Naive thymus-derived CD8-positive, alpha-beta T cell (primary cell): ENCODE measurements around the gene CFAP107. TPM values are rescaled to one million over a fixed set of nuclear protein-coding genes. Genes with fewer than 3 reads are reported as not detected.

Experiments
- ATAC-seq, 2 donors: fragments of 150-1000 bp; cut with Tn5 transposase in 1 of 2; sonication (Bioruptor Pico), chemical (Tn5 transposase) in 1 of 2; 1 replicate in 1 of 2; 2 replicates in 1 of 2; pipeline ENCODE4 v1.10.0; 2021; ENCODE audit warnings: mild to moderate bottlenecking in 2 of 2, moderate library complexity in 2 of 2
- POLR2A ChIA-PET: fragments of 350-600 bp; sonication (Branson Sonifier 250); formaldehyde crosslinking; loops from one replicate; lab custom pipeline; 2021; ENCODE audit warnings: antibody characterized with exemption; lab: Charles Lee
- DNase-seq, 10 donors: peaks; one replicate each; pipeline versions ENCODE4 v3.0.0 to v3.0.0-alpha.2; 2020 to 2022
- H3K27ac Mint-ChIP-seq, 10 donors: one replicate each; pipeline ENCODE4 v1.8.0; 2020 to 2022; ENCODE audit warnings: mild to moderate bottlenecking in 10 of 10, mixed read lengths in 10 of 10, moderate library complexity in 4 of 10, inconsistent platforms in 1 of 10
- H3K27me3 Mint-ChIP-seq, 5 donors: one replicate each; pipeline ENCODE4 v1.8.0; 2021 to 2022; ENCODE audit warnings: mixed read lengths in 5 of 5
- H3K36me3 Mint-ChIP-seq, 3 donors: one replicate each; pipeline ENCODE4 v1.8.0; 2020 to 2022; ENCODE audit warnings: mixed read lengths in 3 of 3, mild to moderate bottlenecking in 2 of 3, inconsistent platforms in 1 of 3
- H3K4me1 Mint-ChIP-seq, 4 donors: one replicate each; pipeline ENCODE4 v1.8.0; 2021 to 2022; ENCODE audit warnings: mixed read lengths in 4 of 4
- H3K4me3 Mint-ChIP-seq, 10 donors: one replicate each; pipeline ENCODE4 v1.8.0; 2020 to 2022; ENCODE audit warnings: mild to moderate bottlenecking in 10 of 10, mixed read lengths in 10 of 10, moderate library complexity in 6 of 10, inconsistent platforms in 1 of 10
- H3K9me3 Mint-ChIP-seq, 9 donors: one replicate each; pipeline ENCODE4 v1.8.0; 2020 to 2022; ENCODE audit warnings: mixed read lengths in 9 of 9, mild to moderate bottlenecking in 3 of 9, inconsistent platforms in 1 of 9, moderate library complexity in 1 of 9
- polyA plus RNA-seq, 3 donors: library from polyadenylated mRNA; unstranded; fragments of 300-500 nt; fragmentation: Illumina TruSeq; gene quantifications; one replicate each; pipeline ENCODE4 v1.2.3, GENCODE V29; 2021
- total RNA-seq, 8 experiments: library from RNA in 2 of 8; stranded (reverse) in 2 of 8; gene quantifications; one replicate each; pipeline ENCODE4 v1.2.3 and lab custom pipeline; 2021 to 2026

The CFAP107 gene
- total and polyA plus RNA-seq, 5 experiments from 2014 or later, result not detected

DNA sequence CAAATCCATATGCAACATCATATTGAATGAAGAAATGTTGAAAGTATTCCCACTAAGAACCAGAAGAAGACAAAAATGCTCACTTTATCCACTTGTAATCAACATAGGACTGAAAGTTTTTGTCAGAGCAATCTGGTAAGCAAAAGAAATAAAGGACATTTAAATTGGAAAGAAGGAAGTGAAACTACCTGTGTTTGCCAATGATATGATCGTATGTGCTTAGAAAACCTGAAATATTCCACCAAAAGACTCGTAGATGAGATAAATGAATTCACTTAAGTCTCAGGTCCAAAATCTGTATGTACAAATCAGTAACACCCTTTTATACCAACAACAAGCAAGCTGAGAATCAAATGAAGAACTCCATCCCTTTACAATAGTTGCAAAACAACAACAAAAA is 53.7 kb downstream of the CFAP107 start:
- POLR2A ChIA-PET, result no interaction called here
- DNase-seq (no peak), ATAC-seq (no peak)
- Mint-ChIP-seq H3K4me3 (no peak overlapping the region), H3K9me3 (peaks cover 0 to 14% (median 6%) of the 10 kb centered on the region in 9 donors), H3K27ac (no peak overlapping the region), H3K36me3 (peaks cover 0 to 4% (median 2%) of the 10 kb centered on the region in 3 donors), H3K27me3 (peaks cover 2 to 13% (median 4%) of the 10 kb centered on the region in 5 donors), H3K4me1 (no peaks in the 10 kb centered on the region)

DNA sequence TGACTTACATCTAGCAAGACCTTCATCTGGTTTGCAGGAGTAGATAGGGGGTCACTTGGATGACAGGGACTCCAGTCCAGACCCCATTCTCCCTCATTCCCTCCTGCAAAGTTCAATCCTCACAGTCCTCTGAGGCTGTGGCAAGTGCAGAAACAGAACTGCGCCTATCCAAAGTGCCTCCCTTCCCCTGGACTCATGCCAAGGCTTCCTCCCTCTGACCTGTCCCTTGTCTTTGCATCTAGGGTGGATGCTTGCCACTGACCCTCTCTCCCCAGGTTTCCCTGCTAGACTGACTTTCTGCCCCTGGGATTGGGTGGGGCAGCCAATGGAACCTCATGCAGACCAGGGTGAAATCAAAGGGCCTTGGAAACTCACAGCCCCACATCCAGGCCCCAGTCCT is 63.9 kb downstream of the CFAP107 start:
- POLR2A ChIA-PET, result no interaction called here
- Mint-ChIP-seq H3K27ac (no peak overlapping the region), H3K36me3 (peaks cover 0 to 17% (median 2%) of the 10 kb centered on the region in 3 donors), H3K27me3 (peaks cover 18 to 47% (median 28%) of the 10 kb centered on the region in 5 donors), H3K4me3 (no peak overlapping the region), H3K9me3 (peaks cover 0 to 27% (median 11%) of the 10 kb centered on the region in 9 donors), H3K4me1 (no peaks in the 10 kb centered on the region)
- ATAC-seq (no peak), DNase-seq (no peak)

DNA sequence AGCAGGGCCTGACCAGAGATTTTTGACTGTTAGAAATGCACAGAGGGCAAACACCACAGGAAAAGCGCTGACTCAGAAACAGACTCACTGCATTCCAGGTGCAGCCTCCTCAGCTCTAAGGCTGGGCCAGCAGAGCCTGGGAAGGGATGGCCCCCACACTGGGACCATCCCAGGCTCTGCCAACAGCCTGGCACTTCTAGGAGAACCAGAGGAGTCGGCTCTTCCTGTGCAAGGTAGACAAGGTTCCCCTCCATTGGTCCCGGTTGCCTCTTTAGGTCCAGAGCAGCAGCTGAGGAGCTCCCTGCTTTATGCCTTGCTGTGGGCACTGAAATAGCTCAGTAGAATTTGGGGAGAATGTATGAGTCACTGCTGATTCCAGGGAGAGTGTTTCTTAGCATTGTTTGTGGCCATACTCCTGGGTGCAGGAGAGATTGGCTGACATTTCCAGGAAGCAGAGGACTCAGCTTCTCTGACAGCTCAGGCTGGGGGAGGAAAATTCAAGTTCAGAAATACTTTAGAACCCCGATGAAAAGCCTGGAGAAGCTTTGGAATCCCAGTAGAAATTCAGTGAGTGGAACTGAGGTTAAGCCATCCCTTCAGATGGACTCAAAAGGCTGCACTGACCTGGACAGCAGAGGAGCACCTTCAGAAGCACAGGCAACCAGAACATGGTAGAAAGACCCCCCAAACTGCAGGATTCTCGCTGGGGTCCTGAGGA is 64.8 kb downstream of the CFAP107 start:
- Mint-ChIP-seq H3K27me3 (peaks cover 16 to 38% (median 28%) of the 10 kb centered on the region in 5 donors), H3K36me3 (peaks cover 0 to 8% (median 0%) of the 10 kb centered on the region in 3 donors), H3K9me3 (peaks cover 0 to 18% (median 5%) of the 10 kb centered on the region in 9 donors), H3K4me3 (no peak overlapping the region), H3K4me1 (no peaks in the 10 kb centered on the region), H3K27ac (no peak overlapping the region)
- DNase-seq (no peak), ATAC-seq (no peak)
- POLR2A ChIA-PET, result no interaction called here

GRCh38 chr1:12811409-12811784 is 65.4 kb downstream of the CFAP107 start:
- Mint-ChIP-seq H3K9me3 (peaks cover 0 to 13% (median 3%) of the 10 kb centered on the region in 9 donors), H3K4me3 (no peak overlapping the region), H3K4me1 (no peaks in the 10 kb centered on the region), H3K27ac (peak overlapping the region in 1 of 10 donors; percentile 36), H3K27me3 (peaks cover 14 to 32% (median 26%) of the 10 kb centered on the region in 5 donors), H3K36me3 (peaks cover 0 to 2% (median 0%) of the 10 kb centered on the region in 3 donors)
- POLR2A ChIA-PET, result no interaction called here
- DNase-seq (no peak), ATAC-seq (no peak)

Other genes with a start within 250 kb of the CFAP107 start
- gene DHRS3, start 128.0 kb upstream of the CFAP107 start, total RNA-seq, result 10 to 100 TPM; 86.4 to 91.0 TPM
- 10 to 100 TPM; 17.7 to 31.0 (median 20.4) TPM for gene DHRS3, start 128.0 kb upstream of the CFAP107 start, polyA plus RNA-seq
- not detected for gene AADACL4, start 102.1 kb upstream of the CFAP107 start, total RNA-seq
- not detected for gene AADACL4, start 102.1 kb upstream of the CFAP107 start, polyA plus RNA-seq
- gene AADACL3, start 30.1 kb upstream of the CFAP107 start, total RNA-seq, result not detected
- gene AADACL3, start 30.1 kb upstream of the CFAP107 start, polyA plus RNA-seq, result not detected
- not detected for gene PRAMEF12, start 27.5 kb downstream of the CFAP107 start, total RNA-seq
- gene PRAMEF12, start 27.5 kb downstream of the CFAP107 start, polyA plus RNA-seq, result not detected
- gene PRAMEF1, start 45.2 kb downstream of the CFAP107 start, total RNA-seq, result not detected
- gene PRAMEF1, start 45.2 kb downstream of the CFAP107 start, polyA plus RNA-seq, result not detected
- gene PRAMEF11, start 85.2 kb downstream of the CFAP107 start, total RNA-seq, result not detected
- not detected for gene PRAMEF11, start 85.2 kb downstream of the CFAP107 start, polyA plus RNA-seq
- not detected for gene HNRNPCL1, start 102.5 kb downstream of the CFAP107 start, total RNA-seq
- gene HNRNPCL1, start 102.5 kb downstream of the CFAP107 start, polyA plus RNA-seq, result not detected
- gene PRAMEF2, start 110.9 kb downstream of the CFAP107 start, total RNA-seq, result not detected
- not detected for gene PRAMEF2, start 110.9 kb downstream of the CFAP107 start, polyA plus RNA-seq
- not detected for gene PRAMEF4, start 140.0 kb downstream of the CFAP107 start, total RNA-seq
- not detected for gene PRAMEF4, start 140.0 kb downstream of the CFAP107 start, polyA plus RNA-seq
- not detected for gene PRAMEF10, start 152.1 kb downstream of the CFAP107 start, total RNA-seq
- not detected for gene PRAMEF10, start 152.1 kb downstream of the CFAP107 start, polyA plus RNA-seq
- not detected for gene PRAMEF7, start 170.4 kb downstream of the CFAP107 start, total RNA-seq
- not detected for gene PRAMEF7, start 170.4 kb downstream of the CFAP107 start, polyA plus RNA-seq
- gene PRAMEF6, start 201.4 kb downstream of the CFAP107 start, total RNA-seq, result not detected
- not detected for gene PRAMEF6, start 201.4 kb downstream of the CFAP107 start, polyA plus RNA-seq